Measurements from ENCODE around the gene DGKB.
A peak's percentile ranks its signal among the peaks of the same experiment; 100 is the strongest.

The DGKB gene

DNA sequence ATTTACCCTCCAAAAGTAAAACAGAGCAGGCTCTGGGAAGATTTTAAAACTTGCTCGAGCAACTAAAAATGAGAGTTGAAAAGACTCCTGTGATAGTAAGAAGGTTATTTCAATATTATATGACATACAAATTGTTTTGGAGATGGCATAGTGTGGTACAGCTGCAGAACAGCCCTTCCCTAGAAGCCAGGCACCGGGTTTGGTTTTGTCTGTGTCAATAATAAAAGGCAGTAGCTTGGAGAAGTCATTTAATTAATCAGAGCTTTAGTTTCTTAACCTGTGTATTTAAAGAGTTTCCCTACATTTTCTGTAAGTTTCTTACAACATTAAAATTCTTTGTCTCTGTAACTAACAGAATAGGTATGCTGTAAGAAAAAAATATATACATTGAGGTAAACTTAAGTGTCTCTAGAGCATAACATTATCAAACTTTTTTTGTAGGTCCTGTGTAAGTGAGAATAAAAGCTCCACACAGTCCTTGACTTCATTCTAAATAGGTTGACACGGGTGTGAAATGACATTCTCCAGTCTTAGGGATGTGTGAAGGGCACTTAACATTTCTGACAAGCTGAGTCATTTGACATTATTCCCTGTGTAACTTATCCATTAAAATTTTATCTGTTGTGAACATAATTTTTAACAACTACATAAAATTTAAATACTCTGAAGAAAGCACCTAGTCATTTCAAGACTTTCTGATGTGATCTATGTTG, 488.1 kb downstream of the DGKB start:
- no peak for DNase-seq

DNA sequence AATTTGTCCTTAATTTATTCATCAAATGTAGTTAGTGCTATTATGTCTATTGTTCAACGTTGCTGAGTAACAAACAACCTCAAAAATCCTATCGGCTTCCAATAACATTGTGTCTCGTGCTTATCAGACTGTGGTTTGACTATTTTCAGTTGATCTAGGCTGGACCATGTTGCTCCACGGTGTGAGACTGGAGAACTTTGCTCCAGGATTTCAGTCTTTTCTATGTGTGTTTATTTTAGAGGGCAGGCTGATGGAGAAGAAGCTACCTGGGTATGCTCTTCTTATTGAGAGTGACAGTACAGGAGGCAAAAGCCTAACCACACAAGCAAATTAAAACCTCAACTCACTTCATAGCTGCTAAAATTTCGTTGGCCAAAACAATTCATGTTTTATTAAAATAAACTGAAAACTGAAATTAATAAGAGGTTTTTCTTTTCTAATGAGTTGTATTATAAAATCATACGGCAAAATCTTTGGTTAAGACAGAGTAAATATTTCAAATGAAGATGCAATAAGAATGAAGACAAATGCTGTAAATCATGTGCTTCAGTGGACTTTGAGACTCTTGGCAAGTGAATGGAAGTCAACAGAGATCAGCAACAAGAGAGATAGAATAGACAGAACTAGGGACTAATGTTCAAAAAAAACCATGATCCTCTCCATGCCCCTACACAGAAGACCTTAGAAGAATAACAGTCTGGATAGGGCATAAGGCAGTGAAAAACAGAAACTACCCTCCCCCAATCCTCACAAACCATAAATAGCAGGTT, 495.1 kb downstream of the DGKB start:
- DNase-seq = no peak
- intact Hi-C loops (cut with DNase I) = no loop called here

More for the DNA sequence above, 488.1 kb downstream of the DGKB start:
- intact Hi-C loops (cut with DNase I) = no loop called here

GRCh38 chr7:14403587-14403986, 499.0 kb downstream of the DGKB start:
- intact Hi-C loops (cut with DNase I) = no loop called here
- no peak for DNase-seq

DNA sequence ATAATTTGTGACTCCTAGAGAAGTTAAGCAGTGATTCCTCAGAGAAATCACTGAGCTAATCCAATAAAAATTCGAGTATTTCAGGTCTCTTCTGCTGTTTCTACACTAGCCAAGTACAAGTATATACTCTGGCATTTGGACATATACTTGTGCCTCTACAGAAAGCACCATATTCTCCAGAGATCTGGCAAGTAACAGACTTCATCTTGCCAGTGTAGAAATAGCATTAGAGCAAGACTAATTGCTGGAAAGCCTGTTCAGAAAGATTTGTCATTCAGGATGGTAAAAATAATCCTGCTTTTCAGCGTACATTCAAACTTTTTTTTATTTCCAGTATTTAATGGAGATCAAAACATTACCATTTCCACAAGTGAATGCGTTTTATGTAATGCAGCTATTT, 502.3 kb downstream of the DGKB start:
- intact Hi-C loops (cut with DNase I) = no loop called here

DNA sequence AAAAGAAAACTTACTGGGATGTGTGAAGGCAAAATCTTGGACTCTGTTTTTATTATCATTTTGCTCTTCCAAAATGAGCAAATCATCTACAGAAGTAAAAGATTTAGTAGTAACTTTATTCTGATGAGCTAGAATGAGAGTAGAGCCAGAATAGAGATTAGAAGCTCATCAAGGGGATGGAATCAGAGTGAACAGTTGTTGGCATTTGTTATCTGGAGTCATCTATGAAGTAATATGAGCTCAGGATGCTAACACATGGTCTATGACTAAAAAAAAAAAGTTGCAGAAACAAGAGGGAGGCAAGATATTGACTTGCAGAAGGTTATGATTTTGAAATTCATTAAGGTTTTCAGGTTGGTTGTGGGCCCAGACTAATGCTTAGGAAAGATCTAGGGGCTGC, 504.0 kb downstream of the DGKB start:
- no peak for DNase-seq
- intact Hi-C loops (cut with DNase I) = no loop called here

More for the DNA sequence above, 502.3 kb downstream of the DGKB start:
- no peak for DNase-seq

DNA sequence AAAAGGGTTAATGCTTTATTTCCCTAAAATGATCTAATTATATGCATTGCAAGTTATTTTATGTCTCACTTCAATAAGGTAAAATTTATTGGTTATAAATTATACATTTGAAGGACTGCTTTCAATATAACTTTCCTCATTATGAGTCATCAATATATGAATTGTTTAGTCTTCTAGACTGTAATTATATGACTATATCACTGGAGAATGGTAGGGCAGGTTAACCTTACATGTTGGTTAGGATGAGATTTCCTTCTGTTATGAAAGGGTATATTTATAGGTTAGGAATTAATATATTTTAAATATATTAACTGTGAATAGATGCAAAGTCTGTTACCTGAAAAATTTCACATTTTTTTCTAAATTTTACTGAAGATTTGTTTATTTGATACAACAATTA, 506.7 kb downstream of the DGKB start:
- intact Hi-C loops (cut with DNase I) = no loop called here
- DNase-seq = no peak

GRCh38 chr7:14394786-14395185, 507.8 kb downstream of the DGKB start:
- intact Hi-C loops (cut with DNase I) = no loop called here
- DNase-seq = no peak

DNA sequence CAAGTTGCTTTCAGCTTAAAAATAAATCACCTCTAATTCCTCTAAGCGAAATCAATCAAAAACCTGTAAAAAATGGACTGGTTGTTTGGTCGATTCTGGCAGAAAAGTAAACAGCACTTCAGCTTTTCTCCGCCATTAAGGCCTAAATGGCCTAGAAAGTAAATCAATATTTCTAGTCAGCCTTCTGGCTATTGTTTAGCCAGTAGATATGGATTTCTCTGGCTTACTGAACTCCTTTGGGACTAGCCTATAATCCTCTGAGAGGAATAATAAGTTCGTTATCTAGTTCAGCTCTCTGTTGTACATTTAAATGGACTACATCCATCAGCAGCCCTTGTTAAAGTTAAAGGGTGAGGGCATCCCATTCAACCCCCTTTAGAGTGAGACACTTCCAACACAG, 513.0 kb downstream of the DGKB start:
- no peak for DNase-seq
- intact Hi-C loops (cut with DNase I) = no loop called here

- DNase-seq = no peak
- intact Hi-C loops (cut with DNase I) = no loop called here
Measured at GRCh38 chr7:14389181-14389591, 513.4 kb downstream of the DGKB start.

DNA sequence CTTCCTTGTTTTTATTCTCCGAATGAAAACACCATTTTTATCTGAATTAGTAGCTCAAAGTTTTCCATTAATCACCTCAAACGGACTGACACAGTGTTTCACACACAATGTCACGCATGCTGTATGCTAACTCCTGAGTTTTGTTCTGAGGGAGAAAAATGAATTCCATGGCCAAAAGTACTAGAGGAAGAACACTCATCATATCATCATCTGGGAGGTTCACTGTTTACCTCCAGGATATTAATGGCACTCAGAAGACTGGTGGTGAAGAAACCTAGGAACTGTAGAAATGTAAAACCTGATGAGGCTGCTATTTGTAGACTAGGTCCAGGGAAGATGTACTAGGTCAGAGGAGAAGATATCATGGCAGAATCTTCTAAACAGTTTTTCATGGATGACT, 517.5 kb downstream of the DGKB start:
- intact Hi-C loops (cut with DNase I) = no loop called here
- no peak for DNase-seq

GRCh38 chr7:14381936-14382335, 520.6 kb downstream of the DGKB start:
- no peak for DNase-seq
- intact Hi-C loops (cut with DNase I) = no loop called here

DNA sequence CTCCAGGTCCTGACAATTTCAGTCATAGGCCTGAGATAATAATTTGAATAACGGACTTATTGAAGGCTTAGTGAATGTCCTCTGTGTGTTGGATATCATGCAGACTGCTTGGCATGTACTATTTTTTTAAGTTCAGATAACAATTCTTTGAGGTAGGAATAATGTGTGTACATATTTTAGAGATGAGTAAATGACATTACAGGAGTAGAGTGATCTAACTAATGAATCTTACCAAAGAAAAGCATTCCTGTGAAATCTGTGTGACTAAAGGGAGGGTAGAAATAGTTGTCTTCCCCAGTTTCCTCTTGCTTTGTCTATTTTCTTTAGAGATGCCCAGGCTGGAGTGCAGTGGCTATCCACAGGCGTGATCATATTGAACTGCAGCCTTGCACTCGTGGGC, 521.2 kb downstream of the DGKB start:
- intact Hi-C loops (cut with DNase I) = no loop called here
- DNase-seq = no peak

DNA sequence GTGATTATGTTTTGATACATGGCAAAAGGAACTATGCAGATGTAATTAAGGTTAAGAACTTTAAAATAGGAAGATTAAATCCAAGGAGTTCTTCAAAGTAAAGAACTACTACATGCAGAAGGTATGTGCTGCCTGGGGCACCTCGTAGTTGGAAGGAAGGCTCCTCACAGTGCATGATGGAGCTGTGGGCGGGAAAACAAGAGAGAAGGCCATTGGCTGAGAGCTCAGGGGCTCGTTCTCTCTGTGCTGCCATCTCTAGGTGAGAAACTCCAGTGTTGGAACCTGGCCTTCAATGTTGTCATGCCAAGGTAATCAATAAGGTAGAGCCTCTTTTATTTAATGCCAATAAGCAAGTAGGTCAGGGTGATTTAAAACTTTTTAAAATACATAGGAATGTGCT, 521.7 kb downstream of the DGKB start:
- intact Hi-C loops (cut with DNase I) = no loop called here
- DNase-seq = no peak

GRCh38 chr7:14377646-14378266, 524.8 kb downstream of the DGKB start:
- DNase-seq = no peak
- intact Hi-C loops (cut with DNase I) = no loop called here

DNA sequence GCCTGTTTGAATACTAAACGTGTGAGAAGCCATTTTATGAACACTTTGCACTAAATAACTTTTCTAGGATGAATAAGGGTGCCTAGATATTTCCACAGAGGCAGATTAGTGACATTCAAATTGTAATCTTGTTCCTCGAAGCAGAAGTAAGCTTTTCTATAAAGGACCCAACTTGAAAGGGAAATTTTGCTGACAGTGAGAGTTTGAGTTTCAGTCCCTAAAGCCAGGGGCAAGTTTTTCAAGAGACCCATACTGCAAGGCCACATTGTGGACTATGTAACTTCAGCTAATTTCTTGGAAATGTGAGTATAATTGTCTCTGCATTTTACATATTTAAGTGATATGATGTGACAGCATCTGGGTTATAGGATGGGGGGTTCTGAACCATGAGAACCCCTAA, 525.8 kb downstream of the DGKB start:
- no peak for DNase-seq
- intact Hi-C loops (cut with DNase I) = no loop called here

DNA sequence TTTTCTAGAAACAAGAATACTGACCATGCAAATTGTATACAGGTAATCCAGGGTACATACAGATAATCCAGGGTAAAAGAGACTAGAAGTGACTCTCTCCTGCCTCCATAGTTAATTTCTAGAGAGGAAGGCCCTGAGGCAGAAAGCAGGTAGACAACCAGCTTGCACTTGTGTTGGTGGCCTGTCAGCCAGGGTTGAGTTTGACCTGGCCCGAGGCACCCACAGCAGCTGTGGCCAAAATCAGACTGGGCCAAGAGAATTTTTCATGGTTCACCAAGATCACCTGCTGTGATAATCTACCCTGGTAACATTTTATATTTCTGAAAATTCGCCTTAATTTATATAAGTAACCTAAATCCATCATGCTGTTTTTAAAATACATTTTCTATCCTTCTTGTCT, 526.6 kb downstream of the DGKB start:
- no peak for DNase-seq
- intact Hi-C loops (cut with DNase I) = no loop called here

- intact Hi-C loops (cut with DNase I) = no loop called here
- DNase-seq = no peak
Measured at GRCh38 chr7:14374336-14374735, 528.2 kb downstream of the DGKB start.

DNA sequence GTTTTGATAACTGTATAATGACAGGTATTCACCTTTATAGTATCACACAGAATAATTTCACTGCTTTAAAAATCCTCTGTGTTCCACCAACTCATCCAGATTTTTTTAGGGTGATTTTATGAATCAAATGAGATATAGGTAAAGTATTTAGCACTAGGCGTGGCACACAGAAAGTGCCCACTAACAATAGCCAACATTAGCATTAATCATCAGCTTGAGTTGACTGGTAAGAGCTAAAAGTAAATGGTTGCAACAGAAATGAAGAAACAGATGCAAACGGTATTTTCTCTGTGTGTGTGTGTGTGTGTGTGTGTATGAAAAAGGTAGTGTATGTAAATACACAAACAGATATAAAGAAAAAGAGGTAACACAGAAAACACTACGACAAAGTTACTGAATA, 534.3 kb downstream of the DGKB start:
- intact Hi-C loops (cut with DNase I) = no loop called here
- DNase-seq = no peak

DNA sequence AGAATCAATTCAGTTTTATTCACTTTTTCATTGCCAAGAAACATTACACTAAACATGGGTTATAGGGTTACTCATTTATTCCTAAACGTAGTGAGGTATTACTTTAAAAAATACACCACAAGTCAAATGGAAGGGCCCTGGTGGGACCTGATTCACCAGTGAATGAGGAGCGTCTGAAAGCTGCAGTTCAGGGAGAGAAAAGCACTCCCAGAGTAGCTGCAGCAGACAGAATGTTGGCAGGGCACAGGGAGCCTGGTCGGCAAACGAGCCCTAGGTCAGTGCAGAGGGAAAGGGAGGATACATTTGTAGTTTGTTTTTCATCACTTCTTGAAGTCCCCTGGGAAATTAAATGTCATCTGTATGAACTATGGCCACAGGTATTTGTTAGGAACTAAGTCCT, 551.4 kb downstream of the DGKB start:
- intact Hi-C loops (cut with DNase I) = no loop called here
- DNase-seq = peak in 1 of 10 donors; percentile 58

- DNase-seq = no peak
- intact Hi-C loops (cut with DNase I) = no loop called here
Measured at GRCh38 chr7:14341200-14341775, 561.3 kb downstream of the DGKB start.

- DNase-seq = no peak
- intact Hi-C loops (cut with DNase I) = no loop called here
Measured at GRCh38 chr7:14340393-14341074, 562.0 kb downstream of the DGKB start.
